Sigmoid colon (tissue), 4 donors: ENCODE measurements around the gene RPS24.

Experiments used
- CTCF ChIP-seq, 4 experiments: fragments of 450-650 bp in 3 of 4; fragments of 200-600 bp in 1 of 4; IDR thresholded peaks; one replicate each; pipeline ENCODE4 v1.5.1; 2016 to 2019; ENCODE audit warnings: antibody characterized with exemption in 4 of 4, mild to moderate bottlenecking in 3 of 4, moderate library complexity in 2 of 4
- EP300 ChIP-seq, 4 donors: sonication (generic); formaldehyde crosslinking; IDR thresholded peaks; one replicate each; pipeline ENCODE4 v1.6.1; 2017; ENCODE audit warnings: antibody characterized with exemption in 4 of 4
- POLR2A ChIP-seq, 2 donors: fragments of 450-650 bp; IDR thresholded peaks; one replicate each; pipeline ENCODE4 v1.6.1; 2016; ENCODE audit warnings: antibody characterized with exemption in 2 of 2, mild to moderate bottlenecking in 2 of 2, moderate library complexity in 2 of 2
- POLR2AphosphoS5 ChIP-seq, 4 donors: sonication (generic); formaldehyde crosslinking; IDR thresholded peaks; one replicate each; pipeline ENCODE4 v1.6.1; 2017; ENCODE audit warnings: antibody characterized with exemption in 4 of 4

- TF ChIP-seq CTCF (IDR thresholded peaks at IDR 0.05) (no peak), POLR2A (IDR thresholded peaks at IDR 0.05) (no peak), POLR2AphosphoS5 (IDR thresholded peaks at IDR 0.05) (no peak), EP300 (IDR thresholded peaks at IDR 0.05) (no peak)
These were observed 16.2 kb downstream of the RPS24 start for GRCh38 chr10:78049851-78050250.
